ENCODE data around the gene ABHD17C. TPM values are rescaled to one million over a fixed set of nuclear protein-coding genes. Genes with fewer than 3 reads are reported as not detected.
A peak's percentile ranks its signal among the peaks of the same experiment; 100 is the strongest.

Gene ABHD17C
- total and polyA plus RNA-seq, 2 experiments from 2014 or later, result 21.9 to 32.4 TPM

DNA sequence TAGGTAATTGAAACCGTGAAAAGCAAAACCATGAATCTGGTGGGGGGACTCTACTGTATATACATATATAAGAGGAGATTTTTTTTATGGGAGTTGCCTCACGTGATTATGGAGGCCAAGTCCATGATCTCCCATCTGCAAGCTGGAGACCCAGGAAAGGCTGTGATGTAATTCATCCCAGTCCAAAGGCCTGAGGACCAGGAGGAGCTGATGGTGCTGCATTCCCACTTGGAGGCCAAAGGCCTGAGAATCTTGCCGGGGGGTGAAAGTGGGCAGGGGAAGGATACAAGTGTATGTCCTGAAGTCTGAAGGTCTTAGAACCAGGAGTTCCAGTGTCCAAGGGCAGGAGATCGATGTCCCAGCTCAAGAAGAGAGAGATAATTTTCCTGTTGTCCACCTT, 47.0 kb downstream of the ABHD17C start:
- TF ChIP-seq, protein P1, sequence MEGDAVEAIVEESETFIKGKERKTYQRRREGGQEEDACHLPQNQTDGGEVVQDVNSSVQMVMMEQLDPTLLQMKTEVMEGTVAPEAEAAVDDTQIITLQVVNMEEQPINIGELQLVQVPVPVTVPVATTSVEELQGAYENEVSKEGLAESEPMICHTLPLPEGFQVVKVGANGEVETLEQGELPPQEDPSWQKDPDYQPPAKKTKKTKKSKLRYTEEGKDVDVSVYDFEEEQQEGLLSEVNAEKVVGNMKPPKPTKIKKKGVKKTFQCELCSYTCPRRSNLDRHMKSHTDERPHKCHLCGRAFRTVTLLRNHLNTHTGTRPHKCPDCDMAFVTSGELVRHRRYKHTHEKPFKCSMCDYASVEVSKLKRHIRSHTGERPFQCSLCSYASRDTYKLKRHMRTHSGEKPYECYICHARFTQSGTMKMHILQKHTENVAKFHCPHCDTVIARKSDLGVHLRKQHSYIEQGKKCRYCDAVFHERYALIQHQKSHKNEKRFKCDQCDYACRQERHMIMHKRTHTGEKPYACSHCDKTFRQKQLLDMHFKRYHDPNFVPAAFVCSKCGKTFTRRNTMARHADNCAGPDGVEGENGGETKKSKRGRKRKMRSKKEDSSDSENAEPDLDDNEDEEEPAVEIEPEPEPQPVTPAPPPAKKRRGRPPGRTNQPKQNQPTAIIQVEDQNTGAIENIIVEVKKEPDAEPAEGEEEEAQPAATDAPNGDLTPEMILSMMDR (IDR thresholded peaks at IDR 0.05; ENCODE audit: poor library complexity), result no peak
- no peak for TF ChIP-seq EZH2phosphoT487 (IDR thresholded peaks at IDR 0.05; ENCODE audit: low read depth, severe bottlenecking, unreplicated experiment)
- no peak for TF ChIP-seq EZH2 (IDR thresholded peaks at IDR 0.05; ENCODE audit: borderline replicate concordance)
- H3K4me3 ChIP-seq, result no peak overlapping the region
- H3K4me2 ChIP-seq, result no peak overlapping the region
- WGBS (ENCODE audit: low lambda C conversion rate, missing lambda C conversion rate), result 94% methylated on average over 4 of the region's 4 CpGs
- no peaks in the 10 kb centered on the region for H3K36me3 ChIP-seq (replicated peaks; ENCODE audit: insufficient read depth, low read depth)
- no peaks in the 10 kb centered on the region for H3K9me2 ChIP-seq (replicated peaks; ENCODE audit: insufficient read depth)
- H3K79me2 ChIP-seq, result peaks cover 60% of the 10 kb centered on the region
- no peaks in the 10 kb centered on the region for H3K27me3 ChIP-seq
- no peaks in the 10 kb centered on the region for H4K20me1 ChIP-seq (ENCODE audit: insufficient read depth, poor library complexity, severe bottlenecking)
- peaks cover 10% of the 10 kb centered on the region for H3K4me1 ChIP-seq (ENCODE audit: insufficient read depth)
- no peak overlapping the region for H3K27ac ChIP-seq
- H3K9me3 ChIP-seq (ENCODE audit: low read depth), result no peaks in the 10 kb centered on the region
- DNase-seq (ENCODE audit: low spot score), result no peak
- no peak overlapping the region for H2AFZ ChIP-seq

- Histone ChIP-seq H3K4me3 (no peak overlapping the region), H4K20me1 (ENCODE audit: insufficient read depth, poor library complexity, severe bottlenecking) (no peaks in the 10 kb centered on the region), H3K27me3 (no peaks in the 10 kb centered on the region), H3K4me2 (no peak overlapping the region), H3K9me2 (replicated peaks; ENCODE audit: insufficient read depth) (no peaks in the 10 kb centered on the region), H3K4me1 (ENCODE audit: insufficient read depth) (peaks cover 10% of the 10 kb centered on the region), H3K79me2 (peaks cover 60% of the 10 kb centered on the region), H3K9me3 (ENCODE audit: low read depth) (no peaks in the 10 kb centered on the region), H2AFZ (no peak overlapping the region), H3K27ac (no peak overlapping the region), H3K36me3 (replicated peaks; ENCODE audit: insufficient read depth, low read depth) (no peaks in the 10 kb centered on the region)
- TF ChIP-seq, protein P1 (IDR thresholded peaks at IDR 0.05; ENCODE audit: poor library complexity), result no peak
- TF ChIP-seq EZH2phosphoT487 (IDR thresholded peaks at IDR 0.05; ENCODE audit: low read depth, severe bottlenecking, unreplicated experiment) (no peak), EZH2 (IDR thresholded peaks at IDR 0.05; ENCODE audit: borderline replicate concordance) (no peak)
- 70% methylated on average over 11 of the region's 11 CpGs for WGBS (ENCODE audit: low lambda C conversion rate, missing lambda C conversion rate)
- DNase-seq (ENCODE audit: low spot score), result peak; percentile 30
Measured at GRCh38 chr15:80743189-80743833, 48.2 kb downstream of the ABHD17C start.

DNA sequence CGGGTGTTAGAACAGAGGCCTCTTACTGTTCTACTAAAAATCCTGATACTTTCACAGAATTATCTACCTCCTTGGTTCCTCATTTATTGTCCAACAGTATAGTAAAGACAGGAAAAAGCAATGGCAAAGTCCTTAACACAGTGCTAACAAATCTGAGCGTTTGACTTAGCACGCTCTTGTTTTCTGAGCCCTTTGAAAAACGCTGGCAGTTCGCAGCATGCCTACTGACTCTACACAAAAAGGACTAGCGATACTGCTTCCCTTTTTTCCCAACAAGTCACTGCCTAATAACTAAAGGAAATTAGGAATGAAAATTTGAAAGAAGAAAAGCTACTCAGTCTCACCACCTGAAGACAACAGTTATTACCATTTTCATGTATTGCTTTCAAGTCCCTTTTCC, 49.3 kb downstream of the ABHD17C start:
- Histone ChIP-seq H3K27ac (peak overlapping the region; percentile 5), H3K36me3 (replicated peaks; ENCODE audit: insufficient read depth, low read depth) (no peaks in the 10 kb centered on the region), H3K4me3 (no peak overlapping the region), H3K9me3 (ENCODE audit: low read depth) (no peaks in the 10 kb centered on the region), H3K4me1 (ENCODE audit: insufficient read depth) (peaks cover 10% of the 10 kb centered on the region), H3K9me2 (replicated peaks; ENCODE audit: insufficient read depth) (no peaks in the 10 kb centered on the region), H3K27me3 (no peaks in the 10 kb centered on the region), H2AFZ (no peak overlapping the region), H4K20me1 (ENCODE audit: insufficient read depth, poor library complexity, severe bottlenecking) (no peaks in the 10 kb centered on the region), H3K4me2 (no peak overlapping the region), H3K79me2 (peaks cover 61% of the 10 kb centered on the region)
- TF ChIP-seq EZH2 (IDR thresholded peaks at IDR 0.05; ENCODE audit: borderline replicate concordance), result no peak
- no peak for TF ChIP-seq EZH2phosphoT487 (IDR thresholded peaks at IDR 0.05; ENCODE audit: low read depth, severe bottlenecking, unreplicated experiment)
- TF ChIP-seq, protein P1 (IDR thresholded peaks at IDR 0.05; ENCODE audit: poor library complexity), result no peak
- 81% methylated on average over 6 of the region's 6 CpGs for WGBS (ENCODE audit: low lambda C conversion rate, missing lambda C conversion rate)
- DNase-seq (ENCODE audit: low spot score), result no peak
